GM12878 (cell line): ENCODE results near the gene OR5AP2. TPM values are rescaled to one million over a fixed set of nuclear protein-coding genes. Genes with fewer than 3 reads are reported as not detected.

ENCODE experiments used
- ATF7 ChIP-seq: fragments of 450-650 bp; IDR thresholded peaks from 2 replicates; pipeline ENCODE4 v1.6.1; 2016; ENCODE audit warnings: low read depth, mild to moderate bottlenecking
- BCLAF1 ChIP-seq: fragments of 450-650 bp; IDR thresholded peaks from 2 replicates; pipeline ENCODE4 v1.6.1; 2017; ENCODE audit warnings: antibody characterized with exemption, mild to moderate bottlenecking, moderate library complexity
- CEBPZ ChIP-seq: fragments of 150-350 bp; IDR thresholded peaks from 2 replicates; pipeline ENCODE4 v1.6.1; 2016; ENCODE audit warnings: low read depth, low read length
- CHD1 ChIP-seq: IDR thresholded peaks from 2 replicates; pipeline ENCODE4 v1.6.1; 2012; ENCODE audit warnings: low read depth, low read length, improper control_type of control experiment
- EP300 ChIP-seq, 2 experiments: fragments of 150-350 bp in 1 of 2; IDR thresholded peaks; 2 replicates each; pipeline ENCODE4 v1.6.1; 2011 to 2012; ENCODE audit warnings: low read depth in 2 of 2, low read length in 2 of 2, borderline replicate concordance in 1 of 2, improper control_type of control experiment in 1 of 2, inconsistent platforms in 1 of 2; ENCODE audit not compliant: control insufficient read depth in 1 of 2
- GABPA ChIP-seq: IDR thresholded peaks from 2 replicates; pipeline ENCODE4 v1.6.1; 2014; ENCODE audit warnings: antibody characterized with exemption, low read depth, mild to moderate bottlenecking, inconsistent platforms
- HDGF ChIP-seq: fragments of 450-650 bp; IDR thresholded peaks from 2 replicates; pipeline ENCODE4 v1.6.1; 2016; ENCODE audit warnings: antibody characterized with exemption
- JUND ChIP-seq: IDR thresholded peaks from 2 replicates; pipeline ENCODE4 v1.6.1; 2012; ENCODE audit warnings: low read depth, mild to moderate bottlenecking, low read length, improper control_type of control experiment, moderate library complexity
- MTA2 ChIP-seq: fragments of 450-650 bp; IDR thresholded peaks from 2 replicates; pipeline ENCODE4 v1.6.1; 2016; ENCODE audit warnings: low read depth, mild to moderate bottlenecking, moderate library complexity
- NR2C1 ChIP-seq: fragments of 450-650 bp; IDR thresholded peaks from 2 replicates; pipeline ENCODE4 v1.6.1; 2017; ENCODE audit warnings: antibody characterized with exemption, mild to moderate bottlenecking, moderate library complexity
- NR2F1 ChIP-seq: fragments of 450-650 bp; conservative IDR thresholded peaks from 2 replicates; pipeline ENCODE4 v1.6.1; 2017; ENCODE audit warnings: mild to moderate bottlenecking
- PKNOX1 ChIP-seq: fragments of 450-650 bp; IDR thresholded peaks from 2 replicates; pipeline ENCODE4 v1.6.1; 2016; ENCODE audit warnings: mild to moderate bottlenecking
- SIN3A ChIP-seq: IDR thresholded peaks from 2 replicates; pipeline ENCODE4 v1.6.1; 2012; ENCODE audit warnings: low read depth, low read length, improper control_type of control experiment
- SKIL ChIP-seq: fragments of 450-650 bp; IDR thresholded peaks from 2 replicates; pipeline ENCODE4 v1.6.1; 2017; ENCODE audit warnings: mild to moderate bottlenecking, low read depth, inconsistent platforms; ENCODE audit not compliant: poor library complexity, severe bottlenecking
- SUZ12 ChIP-seq: fragments of 200-600 bp; sonication (generic); IDR thresholded peaks from one replicate; pipeline ENCODE4 v1.6.1; 2018; ENCODE audit warnings: antibody characterized with exemption, mild to moderate bottlenecking; ENCODE audit not compliant: unreplicated experiment
- ZNF274 ChIP-seq: IDR thresholded peaks from one replicate; pipeline ENCODE4 v1.8.0; 2011; ENCODE audit not compliant: insufficient read length, insufficient read depth
- ZNF592 ChIP-seq: fragments of 450-650 bp; IDR thresholded peaks from 2 replicates; pipeline ENCODE4 v1.6.1; 2017; ENCODE audit warnings: mild to moderate bottlenecking, moderate library complexity
- polyA plus RNA-seq, 11 experiments: library from polyadenylated mRNA; depleted of rRNA in 4 of 11; unstranded in 6 of 11; stranded (reverse) in 5 of 11; fragments of >200 nt; fragmentation: Nextera tagmentation in 4 of 11; fragmentation: Illumina TruSeq in 1 of 11; extraction: Ambion mirVana in 4 of 11; extraction: Trizol in 1 of 11; gene quantifications; 1 replicate in 1 of 11; 2 replicates in 10 of 11; pipeline versions ENCODE4 v1.2.1 to v1.2.3, GENCODE V29; 2011 to 2016; ENCODE audit warnings: inconsistent platforms in 2 of 11, missing spikeins in 2 of 11, low read depth in 1 of 11
- total RNA-seq, 4 experiments: library from RNA; depleted of rRNA in 3 of 4; stranded (reverse); fragments of >200 nt in 3 of 4; fragmentation: Illumina TruSeq in 1 of 4; extraction: Trizol in 1 of 4; gene quantifications; 2 replicates each; pipeline versions ENCODE4 v1.2.1 to v1.2.3, GENCODE V29; 2013 to 2021

Gene OR5AP2
- total and polyA plus RNA-seq, 10 of the 15 experiments (the other 5 are each of a cell fraction or from before 2014, with no cell fraction given): not detected

- TF ChIP-seq CEBPZ (no peak), NR2F1 (no peak), MTA2 (peak; percentile 86), ZNF274 (no peak), NR2C1 (no peak), SIN3A (no peak), ZNF592 (no peak), JUND (peak; percentile 43; the same call in 1 of the 2 replicates), BCLAF1 (no peak), GABPA (peak; percentile 37; the same call in 1 of the 2 replicates), ATF7 (peak; percentile 56), PKNOX1 (peak; percentile 74), SUZ12 (no peak), EP300 (IDR thresholded peaks at IDR 0.05; ENCODE audit: borderline replicate concordance in 1 of 2, control insufficient read depth in 1 of 2, low read depth in 2 of 2, low read length in 2 of 2) (peak in 1 of 2 experiments; percentile 82; a peak in 3 of 4 replicates), CHD1 (no peak), SKIL (peak; percentile 71), HDGF (no peak)
Observed at GRCh38 chr11:56624661-56625110, 17.6 kb downstream of the OR5AP2 start (continued).
